Neutrophil (primary cell): ENCODE data around the gene SLC25A24.

Experiments
- H3K27ac ChIP-seq: fragments of 200-600 bp; sonication (generic); 2 replicates; pipeline ENCODE4 v1.5.1; 2016; ENCODE audit warnings: mild to moderate bottlenecking, moderate library complexity
- H3K27me3 ChIP-seq: fragments of 200-600 bp; sonication (generic); 2 replicates; pipeline ENCODE4 v1.6.0; 2016; ENCODE audit warnings: mild to moderate bottlenecking
- H3K36me3 ChIP-seq: fragments of 200-600 bp; sonication (generic); 2 replicates; pipeline ENCODE4 v1.5.1; 2017
- H3K4me1 ChIP-seq, 2 experiments: fragments of 200-600 bp in 1 of 2; sonication (generic) in 1 of 2; 1 replicate in 1 of 2; 2 replicates in 1 of 2; pipeline versions ENCODE4 v1.5.1 to v1.6.1; 2013 to 2016; ENCODE audit warnings: low read depth in 1 of 2, low read length in 1 of 2, mild to moderate bottlenecking in 1 of 2, moderate library complexity in 1 of 2; ENCODE audit not compliant: control insufficient read depth in 1 of 2, insufficient read depth in 1 of 2
- H3K4me3 ChIP-seq, 2 experiments: fragments of 200-600 bp in 1 of 2; sonication (generic) in 1 of 2; 1 replicate in 1 of 2; 2 replicates in 1 of 2; pipeline ENCODE4 v1.5.1; 2013 to 2016; ENCODE audit warnings: low read depth in 1 of 2, low read length in 1 of 2, mild to moderate bottlenecking in 1 of 2, moderate library complexity in 1 of 2
- H3K9me3 ChIP-seq: fragments of 200-600 bp; sonication (generic); 2 replicates; pipeline ENCODE4 v1.5.1; 2016
- CTCF ChIP-seq: fragments of 200-600 bp; sonication (generic); IDR thresholded peaks from 2 replicates; pipeline ENCODE4 v1.5.1; 2016; ENCODE audit warnings: antibody characterized with exemption

Gene SLC25A24

GRCh38 chr1:108114033-108114599 is 86.0 kb downstream of the SLC25A24 start:
- peak overlapping the region; percentile 34 for H3K27ac ChIP-seq
- peaks cover 8 to 15% of the 10 kb centered on the region in 2 experiments for H3K4me1 ChIP-seq
- TF ChIP-seq CTCF, result no peak
- H3K36me3 ChIP-seq, result no peaks in the 10 kb centered on the region
- no peak overlapping the region for H3K4me3 ChIP-seq
- no peaks in the 10 kb centered on the region for H3K9me3 ChIP-seq
- no peaks in the 10 kb centered on the region for H3K27me3 ChIP-seq

DNA sequence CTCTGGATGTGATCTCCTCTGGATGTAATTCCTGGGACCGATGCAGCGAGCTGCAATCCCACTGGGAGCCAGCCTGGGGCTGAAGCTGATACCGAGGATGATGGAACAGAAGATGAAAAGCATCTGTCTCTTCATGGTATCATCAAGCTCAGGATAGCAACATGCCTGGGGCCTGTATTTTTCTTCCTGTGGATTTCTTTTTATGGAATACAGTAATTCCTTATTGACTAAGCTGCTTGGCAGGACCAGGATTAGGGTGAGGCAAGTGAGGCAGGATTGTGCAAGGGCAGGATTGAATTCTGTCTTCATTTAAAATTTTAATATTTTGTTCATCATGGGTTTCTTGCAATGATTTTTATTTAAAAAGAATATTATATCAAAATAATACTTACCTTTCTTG is 86.6 kb downstream of the SLC25A24 start:
- TF ChIP-seq CTCF, result no peak
- Histone ChIP-seq H3K4me1 (peaks cover 8 to 15% of the 10 kb centered on the region in 2 experiments), H3K36me3 (no peaks in the 10 kb centered on the region), H3K27ac (no peak overlapping the region), H3K9me3 (no peaks in the 10 kb centered on the region), H3K27me3 (no peaks in the 10 kb centered on the region), H3K4me3 (no peak overlapping the region)

- Histone ChIP-seq H3K36me3 (no peaks in the 10 kb centered on the region), H3K4me3 (no peak overlapping the region), H3K27ac (no peak overlapping the region), H3K27me3 (no peaks in the 10 kb centered on the region), H3K9me3 (no peaks in the 10 kb centered on the region), H3K4me1 (peaks cover 5 to 7% of the 10 kb centered on the region in 2 experiments)
- TF ChIP-seq CTCF, result no peak
These were observed 90.7 kb downstream of the SLC25A24 start for GRCh38 chr1:108109295-108109973.

DNA sequence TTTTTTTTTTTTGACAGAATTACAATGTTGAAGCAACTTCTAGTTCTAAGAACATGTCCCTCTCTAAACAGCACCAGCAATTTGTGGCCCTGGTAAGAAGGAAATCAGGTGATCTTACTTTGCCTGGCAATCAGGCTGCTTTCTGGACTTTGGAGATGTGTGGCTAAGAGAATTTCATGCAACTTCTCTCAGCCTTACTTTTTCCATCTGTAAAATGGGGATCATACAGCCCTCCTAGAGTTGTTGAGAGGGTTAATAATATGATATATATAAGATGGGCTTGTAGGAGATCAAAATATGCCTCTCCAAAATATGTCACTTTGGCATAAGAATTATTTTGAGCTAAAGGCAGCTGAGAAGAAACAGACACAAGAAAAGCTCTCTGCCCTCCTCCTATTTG is 92.0 kb downstream of the SLC25A24 start:
- Histone ChIP-seq H3K4me3 (no peak overlapping the region), H3K4me1 (no peaks in the 10 kb centered on the region), H3K9me3 (no peaks in the 10 kb centered on the region), H3K27ac (no peak overlapping the region), H3K36me3 (no peaks in the 10 kb centered on the region), H3K27me3 (no peaks in the 10 kb centered on the region)
- TF ChIP-seq CTCF, result no peak

- no peaks in the 10 kb centered on the region for H3K36me3 ChIP-seq
- no peaks in the 10 kb centered on the region for H3K9me3 ChIP-seq
- H3K27ac ChIP-seq, result no peak overlapping the region
- no peak overlapping the region for H3K4me3 ChIP-seq
- no peaks in the 10 kb centered on the region for H3K4me1 ChIP-seq
- no peak for TF ChIP-seq CTCF
- no peaks in the 10 kb centered on the region for H3K27me3 ChIP-seq
These were observed 92.5 kb downstream of the SLC25A24 start for GRCh38 chr1:108107658-108108057.
